ENCODE measurements around the gene SLC35F1.
"Not testable (repeated sequence)": the region's sequence is repeated elsewhere in the genome, so short reads cannot be mapped to it uniquely, and the experiment has no call there.

Gene SLC35F1

GRCh38 chr6:117928833-117929232, 21.8 kb downstream of the SLC35F1 start:
- DNase-seq: no peak

GRCh38 chr6:117929501-117929900, 22.4 kb downstream of the SLC35F1 start:
- DNase-seq: no peak

DNA sequence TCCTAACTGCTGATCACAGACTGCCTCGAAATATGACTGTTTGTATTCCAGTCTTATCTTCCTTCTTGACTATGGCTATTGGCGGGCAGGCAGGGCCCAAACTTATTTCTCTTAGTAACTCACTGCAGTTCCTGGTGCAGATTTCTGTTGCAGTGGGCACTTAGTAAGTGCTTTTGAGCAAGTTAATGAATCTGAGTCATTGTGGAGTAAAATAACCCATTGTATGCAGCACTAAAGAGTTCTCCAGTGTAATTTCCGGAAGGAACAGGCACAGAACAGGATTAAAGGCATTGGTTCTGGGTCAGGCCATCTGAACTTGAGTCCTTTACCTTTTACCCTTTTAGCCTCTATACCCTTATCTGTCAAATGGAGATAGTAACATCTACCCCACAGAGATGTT, 23.6 kb downstream of the SLC35F1 start:
- DNase-seq: no peak

DNA sequence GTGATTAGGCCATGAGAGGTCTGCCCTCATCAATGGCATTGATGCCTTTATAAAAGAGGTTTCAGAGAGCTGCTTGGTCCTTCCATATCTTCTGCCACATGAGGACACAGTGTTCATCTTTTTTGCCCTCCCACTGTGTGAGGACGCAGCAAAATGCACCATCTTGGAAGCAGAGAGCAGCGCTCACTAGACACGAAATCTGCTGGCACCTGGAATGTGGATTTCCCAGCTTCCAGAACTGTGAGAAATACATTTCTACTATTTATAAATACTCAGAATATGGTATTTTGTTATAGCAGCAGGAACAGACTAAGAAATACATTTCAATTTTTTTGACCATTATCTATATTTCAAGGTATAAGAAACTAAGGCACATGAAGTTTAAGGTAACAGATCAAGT, 24.9 kb downstream of the SLC35F1 start:
- no peak for DNase-seq

- DNase-seq: no peak
Observed at GRCh38 chr6:117932676-117933075, 25.6 kb downstream of the SLC35F1 start.

- no peak for DNase-seq
Observed at GRCh38 chr6:117933471-117933870, 26.4 kb downstream of the SLC35F1 start.

DNA sequence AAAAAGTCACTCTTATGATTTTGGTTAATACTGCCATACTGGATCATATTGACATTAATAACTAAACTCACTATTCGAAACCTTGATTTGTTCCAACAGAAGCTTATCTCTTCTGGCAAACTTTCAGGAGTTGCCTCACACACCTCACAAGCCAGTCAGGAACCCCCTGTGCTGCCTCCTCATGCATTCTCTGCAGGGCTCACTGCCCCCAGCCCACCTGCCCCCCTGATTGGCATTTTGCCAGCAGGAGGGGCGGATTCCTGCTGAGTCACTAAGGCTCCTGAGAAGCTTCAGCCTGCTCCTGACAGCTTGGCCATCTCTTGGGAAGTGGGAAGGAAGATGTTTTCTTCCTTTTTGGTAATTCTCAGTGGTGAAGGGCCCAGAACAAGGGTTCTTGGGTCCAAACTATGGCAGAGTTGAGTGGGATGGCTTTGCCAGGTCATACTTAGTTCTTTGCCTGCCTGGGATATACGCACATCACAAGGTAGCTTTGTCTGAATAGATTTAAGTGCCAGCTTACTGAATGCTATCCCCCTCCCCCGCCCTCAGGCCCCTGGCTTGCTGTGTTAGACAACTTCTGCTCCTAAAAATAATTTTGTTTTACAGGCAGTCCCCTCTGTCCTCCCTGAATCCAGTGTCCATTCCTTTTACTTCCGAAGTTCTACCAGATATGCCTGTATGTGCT, 31.4 kb downstream of the SLC35F1 start:
- DNase-seq: no peak

DNA sequence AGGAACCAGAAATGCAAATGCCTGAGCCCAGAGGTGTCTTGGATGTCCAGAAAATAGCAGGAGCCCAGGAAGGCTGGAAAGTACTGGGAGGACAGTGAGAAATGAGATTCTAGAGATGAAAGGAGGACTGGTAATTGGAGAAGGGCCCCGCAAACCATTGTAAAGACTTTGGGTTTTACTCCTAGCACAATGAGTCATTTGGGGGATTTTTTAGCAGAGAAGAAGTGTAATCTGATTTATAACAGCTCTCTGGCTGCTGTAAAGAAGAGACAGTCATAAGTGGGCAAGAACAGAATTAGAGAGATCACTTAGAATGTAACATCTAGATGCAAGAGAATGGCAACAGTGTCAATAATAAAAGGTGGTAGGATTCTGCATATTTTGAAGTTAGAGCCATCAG, 40.2 kb downstream of the SLC35F1 start:
- no peak for DNase-seq

DNA sequence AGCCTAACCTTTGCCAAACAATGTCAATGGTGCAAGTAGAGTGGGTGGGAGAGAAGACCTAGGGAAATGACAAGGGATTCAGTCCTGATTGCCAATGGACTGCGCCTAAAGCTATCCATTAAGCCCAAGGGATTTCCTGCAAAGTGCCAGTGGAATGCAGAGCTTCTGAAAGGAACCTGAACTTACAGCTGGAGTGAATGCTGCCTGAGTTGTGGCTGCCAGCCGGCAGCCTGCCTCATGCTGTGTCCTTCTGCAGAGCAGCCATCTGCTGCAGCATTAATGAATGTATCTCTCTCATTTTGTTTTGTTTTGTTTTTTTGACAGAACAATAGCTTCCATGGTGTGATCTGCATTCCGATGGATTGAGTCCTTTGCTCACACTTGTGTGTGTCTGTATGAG, 44.7 kb downstream of the SLC35F1 start:
- DNase-seq: no peak

DNA sequence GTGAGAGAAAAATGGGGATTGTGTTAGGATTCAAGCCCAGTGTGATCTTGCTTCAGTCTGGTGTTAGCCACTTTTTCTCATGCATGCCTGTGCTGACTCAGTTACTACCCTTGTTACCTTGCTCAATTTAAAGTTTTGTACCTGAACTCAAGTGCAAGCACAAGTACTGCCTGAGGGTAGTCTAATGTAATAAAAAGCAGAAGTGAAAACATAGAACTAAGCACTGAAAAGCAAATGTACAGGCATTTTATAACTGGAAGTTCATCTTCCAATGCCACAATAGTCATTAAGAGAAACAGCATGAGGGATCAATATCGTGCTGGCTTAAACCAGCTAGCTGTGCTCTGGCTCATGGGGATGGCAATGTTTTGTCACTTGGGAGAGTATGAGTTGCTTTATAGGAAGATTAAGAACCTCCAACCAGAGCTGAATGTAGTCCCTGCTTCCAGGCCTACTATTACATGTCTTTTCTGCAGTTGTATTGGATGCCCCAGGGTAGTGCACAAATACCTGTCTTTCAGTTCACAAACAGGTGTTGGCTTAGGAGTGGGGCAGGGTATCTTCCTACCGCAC, 48.7 kb downstream of the SLC35F1 start:
- no peak for DNase-seq

GRCh38 chr6:117956386-117956785, 49.3 kb downstream of the SLC35F1 start:
- no peak for DNase-seq

GRCh38 chr6:117958536-117958935, 51.5 kb downstream of the SLC35F1 start:
- no peak for DNase-seq

- no peak for DNase-seq
Observed at GRCh38 chr6:117960877-117961276, 53.8 kb downstream of the SLC35F1 start.

- DNase-seq: no peak
Observed at GRCh38 chr6:117961301-117961700, 54.2 kb downstream of the SLC35F1 start.

- DNase-seq: not testable (repeated sequence)
Observed at GRCh38 chr6:117965763-117966162, 58.7 kb downstream of the SLC35F1 start.

DNA sequence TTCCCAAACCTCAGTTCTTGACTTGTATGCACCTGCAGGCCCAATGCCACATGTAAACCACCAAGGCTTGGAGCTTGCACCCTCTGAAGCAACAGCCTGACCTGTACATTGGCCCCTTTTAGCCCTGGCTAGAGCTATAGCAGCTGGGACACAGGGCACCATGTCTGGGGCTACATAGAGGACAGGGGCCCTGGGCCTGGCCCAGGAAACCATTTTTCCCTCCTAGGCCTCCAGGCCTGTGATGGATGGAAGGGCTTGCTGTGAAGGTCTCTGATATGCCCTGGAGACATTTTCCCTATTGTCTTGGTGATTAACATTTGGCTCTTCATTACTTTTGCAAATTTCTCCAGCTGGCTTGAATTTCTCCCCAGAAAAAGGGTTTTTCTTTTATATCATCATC, 64.6 kb downstream of the SLC35F1 start:
- DNase-seq: no peak

DNA sequence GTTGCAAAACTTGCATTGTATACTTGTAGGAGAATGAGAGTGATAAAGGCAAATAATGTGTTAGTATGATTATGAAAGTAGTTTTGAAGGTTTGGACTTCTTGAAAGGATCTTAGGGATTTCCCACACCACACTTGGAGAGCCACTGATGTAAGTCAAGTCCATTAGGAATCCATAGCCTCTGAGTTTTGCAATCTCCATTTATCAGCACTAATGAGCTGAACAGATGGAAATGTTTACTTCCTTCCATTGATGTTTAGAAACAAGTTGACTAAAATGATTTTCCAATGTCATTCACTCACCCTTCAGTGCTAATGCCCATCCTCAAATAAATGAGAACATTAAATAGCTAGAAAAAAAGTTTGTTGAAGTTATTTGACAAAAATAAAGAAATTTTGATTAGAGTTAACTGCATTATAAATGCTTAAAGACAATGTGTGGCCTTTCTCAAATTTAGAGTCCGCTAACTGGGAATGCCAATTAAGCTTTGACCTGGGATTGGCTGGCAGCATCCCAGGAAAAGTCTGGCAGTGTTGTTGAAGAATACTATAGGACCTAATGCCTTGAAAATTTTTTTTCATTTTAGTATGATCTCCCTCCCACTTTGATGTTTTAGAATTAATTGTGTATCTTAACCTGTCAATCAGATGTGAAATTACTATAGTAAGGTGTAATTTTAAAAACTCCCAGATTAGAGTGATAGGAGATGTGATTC, 68.0 kb downstream of the SLC35F1 start:
- DNase-seq: no peak

- DNase-seq: no peak
Observed at GRCh38 chr6:117976030-117976651, 69.1 kb downstream of the SLC35F1 start.

DNA sequence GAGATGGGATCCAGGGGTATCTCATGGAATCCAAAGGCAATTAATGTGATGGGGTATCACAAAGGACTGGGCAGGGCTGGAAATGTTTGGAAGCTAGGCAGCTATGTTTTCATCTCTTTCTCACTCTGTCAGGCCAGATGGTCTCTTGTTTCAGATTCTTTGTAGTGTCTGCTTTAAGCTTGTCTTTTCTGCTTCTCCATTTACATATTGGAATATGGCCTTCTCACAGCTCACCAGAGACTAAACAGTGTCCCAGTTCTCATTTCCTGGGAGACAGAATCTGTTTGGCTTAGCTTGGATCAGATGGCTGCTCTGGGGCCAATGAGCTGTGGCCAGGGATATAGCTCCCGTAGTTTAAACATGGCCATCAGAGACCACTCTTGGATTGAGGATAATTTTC, 78.9 kb downstream of the SLC35F1 start:
- no peak for DNase-seq

DNA sequence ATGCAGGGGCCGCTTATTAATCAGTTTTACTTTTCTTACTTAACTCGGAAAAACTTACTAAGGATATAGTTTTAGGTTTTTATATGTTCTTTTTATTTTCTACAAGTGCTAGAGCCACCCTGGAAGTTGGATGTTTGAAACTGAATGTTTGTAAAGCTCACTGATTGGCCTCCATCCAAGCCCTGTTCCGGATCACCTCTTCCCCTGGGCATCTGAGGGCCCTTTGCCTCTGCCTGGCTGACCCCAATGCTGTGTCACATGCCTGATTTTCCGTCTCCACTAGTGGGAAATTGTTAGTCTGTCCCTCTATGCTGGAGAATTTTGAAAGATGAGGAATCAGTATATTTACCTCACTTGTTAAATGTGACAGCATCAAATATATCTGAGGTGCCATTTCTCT, 79.3 kb downstream of the SLC35F1 start:
- DNase-seq: no peak

DNA sequence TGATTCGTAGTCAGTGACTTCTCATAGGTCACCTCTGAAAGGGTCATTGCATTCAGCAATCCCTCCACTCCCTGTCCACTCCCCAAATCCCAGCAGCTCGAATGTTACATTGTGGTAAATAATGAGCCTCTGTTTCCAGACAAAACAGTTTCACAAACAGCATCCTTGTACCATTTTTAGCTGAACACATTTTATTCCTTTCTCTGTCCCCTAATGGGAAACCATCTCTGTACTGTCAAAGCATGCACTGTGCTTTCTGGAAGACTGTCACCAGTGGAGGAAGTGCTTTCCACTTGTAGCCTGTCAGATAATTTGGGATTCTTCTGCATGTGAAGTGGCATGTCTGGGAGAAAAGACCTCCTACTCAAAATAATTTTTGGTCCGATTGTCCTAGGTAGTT, 82.0 kb downstream of the SLC35F1 start:
- no peak for DNase-seq

GRCh38 chr6:117990151-117990550, 83.1 kb downstream of the SLC35F1 start:
- DNase-seq: no peak

GRCh38 chr6:117992856-117993255, 85.8 kb downstream of the SLC35F1 start:
- DNase-seq: no peak

- no peak for DNase-seq
Observed at GRCh38 chr6:118012944-118013343, 105.9 kb downstream of the SLC35F1 start.

Measured in CD4-positive, alpha-beta T cell treated with Interleukin-6 for 4 hours (primary cell).